Stimulated activated CD4-positive, alpha-beta T cell treated with anti-CD3 and anti-CD28 coated beads, Interleukin-12 subunit alpha, Interleukin-12 subunit beta, amount 100 ng/mL, for 4 hours (primary cell): ENCODE measurements around the gene ZMYM1.
"Not testable (repeated sequence)": the region's sequence is repeated elsewhere in the genome, so short reads cannot be mapped to it uniquely, and the experiment has no call there.

Source experiments
- DNase-seq: peaks from one replicate; pipeline ENCODE4 v3.0.0-alpha.2; 2020

The ZMYM1 gene

GRCh38 chr1:35080171-35080854, 1.1 kb downstream of the ZMYM1 start:
- DNase-seq: no peak

- no peak for DNase-seq
Measured at GRCh38 chr1:35085421-35085820, 6.2 kb downstream of the ZMYM1 start.

GRCh38 chr1:35097224-35097623, 18.0 kb downstream of the ZMYM1 start:
- no peak for DNase-seq

GRCh38 chr1:35111106-35111505, 31.9 kb downstream of the ZMYM1 start:
- no peak for DNase-seq

- no peak for DNase-seq
Measured at GRCh38 chr1:35112668-35113067, 33.5 kb downstream of the ZMYM1 start.

GRCh38 chr1:35115459-35116383, 36.5 kb downstream of the ZMYM1 start:
- no peak for DNase-seq

- no peak for DNase-seq
Measured at GRCh38 chr1:35120458-35121133, 41.4 kb downstream of the ZMYM1 start.

GRCh38 chr1:35122311-35122710, 43.1 kb downstream of the ZMYM1 start:
- DNase-seq: no peak

GRCh38 chr1:35126546-35126945, 47.4 kb downstream of the ZMYM1 start:
- no peak for DNase-seq

- DNase-seq: no peak
Measured at GRCh38 chr1:35129080-35129479, 49.9 kb downstream of the ZMYM1 start.

- DNase-seq: no peak
Measured at GRCh38 chr1:35136780-35137179, 57.6 kb downstream of the ZMYM1 start.

GRCh38 chr1:35137590-35137989, 58.4 kb downstream of the ZMYM1 start:
- DNase-seq: not testable (repeated sequence)

GRCh38 chr1:35142294-35142693, 63.1 kb downstream of the ZMYM1 start:
- DNase-seq: not testable (repeated sequence)

- DNase-seq: not testable (repeated sequence)
Measured at GRCh38 chr1:35142728-35143127, 63.5 kb downstream of the ZMYM1 start.

- no peak for DNase-seq
Measured at GRCh38 chr1:35143737-35144508, 64.7 kb downstream of the ZMYM1 start.

- not testable (repeated sequence) for DNase-seq
Measured at GRCh38 chr1:35145892-35146549, 66.8 kb downstream of the ZMYM1 start.

- no peak for DNase-seq
Measured at GRCh38 chr1:35151220-35151619, 72.0 kb downstream of the ZMYM1 start.

- DNase-seq: no peak
Measured at GRCh38 chr1:35164893-35165292, 85.7 kb downstream of the ZMYM1 start.
